Keratinocyte (primary cell): ENCODE measurements around the gene OR5D14.

Source experiments
- CTCF ChIP-seq, 3 experiments: IDR thresholded peaks in 1 of 3; conservative IDR thresholded peaks in 1 of 3; optimal IDR thresholded peaks in 1 of 3; 2 replicates in 2 of 3; 3 replicates in 1 of 3; pipeline versions ENCODE3 to v1.5.1; 2011; ENCODE audit warnings: low read length in 3 of 3, mild to moderate bottlenecking in 3 of 3, moderate library complexity in 2 of 3, control low read depth in 1 of 3, inconsistent platforms in 1 of 3; ENCODE audit not compliant: insufficient read depth in 2 of 3; ENCODE audit errors: extremely low read depth in 1 of 3
- EZH2 ChIP-seq: IDR thresholded peaks from one replicate; pipeline ENCODE4 v1.6.1; 2012; ENCODE audit warnings: inconsistent platforms, mild to moderate bottlenecking, low read length, moderate library complexity

DNA sequence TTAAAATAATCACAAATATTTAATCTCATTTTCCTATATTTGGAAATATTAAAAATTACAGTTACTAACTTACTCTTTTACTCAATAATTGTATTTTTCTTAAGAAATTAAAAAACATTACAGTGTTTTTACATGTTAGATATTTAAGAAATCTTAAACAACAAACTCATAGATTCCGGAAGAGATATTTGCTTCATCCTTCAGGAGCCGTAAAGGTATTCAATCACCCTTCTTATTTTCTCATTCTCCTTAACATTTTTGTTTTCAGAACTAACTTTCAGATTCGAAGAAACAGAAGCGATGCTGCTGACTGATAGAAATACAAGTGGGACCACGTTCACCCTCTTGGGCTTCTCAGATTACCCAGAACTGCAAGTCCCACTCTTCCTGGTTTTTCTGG is 24.0 kb downstream of the OR5D14 start, which contains the start of gene OR5D18:
- TF ChIP-seq EZH2 (no peak), CTCF (optimal IDR thresholded peaks at IDR 0.05 in 1 of 3, IDR thresholded peaks at IDR 0.05 in 1 of 3, conservative IDR thresholded peaks at IDR 0.05 in 1 of 3; ENCODE audit: extremely low read depth in 1 of 3, insufficient read depth in 2 of 3, low read length in 3 of 3) (no peak)
